PFSK-1 (cell line): ENCODE measurements around the gene GNRH2.

ENCODE experiments used
- POLR2AphosphoS5 ChIP-seq: IDR thresholded peaks from 2 replicates; pipeline ENCODE4 v1.6.1; 2012; ENCODE audit warnings: low read depth, mild to moderate bottlenecking, control low read depth, low read length, moderate library complexity
- REST ChIP-seq, 2 experiments: IDR thresholded peaks; 2 replicates each; pipeline versions ENCODE4 v1.6.1 to v1.8.0; 2011 to 2012; ENCODE audit warnings: low read depth in 2 of 2, low read length in 2 of 2, control low read depth in 1 of 2, inconsistent platforms in 1 of 2, mild to moderate bottlenecking in 1 of 2, moderate library complexity in 1 of 2; ENCODE audit not compliant: insufficient read depth in 1 of 2
- SIN3A ChIP-seq: IDR thresholded peaks from 2 replicates; pipeline ENCODE4 v1.6.1; 2012; ENCODE audit warnings: mild to moderate bottlenecking, low read length, moderate library complexity, borderline replicate concordance; ENCODE audit not compliant: insufficient read depth
- TAF1 ChIP-seq: IDR thresholded peaks from 2 replicates; pipeline ENCODE4 v1.6.1; 2012; ENCODE audit warnings: low read length, control low read depth, borderline replicate concordance; ENCODE audit not compliant: insufficient read depth

- TF ChIP-seq SIN3A (no peak), POLR2AphosphoS5 (no peak), TAF1 (no peak), REST (IDR thresholded peaks at IDR 0.05; ENCODE audit: insufficient read depth in 1 of 2, low read depth in 2 of 2, low read length in 2 of 2) (no peak)
These were observed 27.3 kb downstream of the GNRH2 start for GRCh38 chr20:3070725-3071124.
